Measurements from ENCODE around the gene RNU6-8.

Gene RNU6-8

DNA sequence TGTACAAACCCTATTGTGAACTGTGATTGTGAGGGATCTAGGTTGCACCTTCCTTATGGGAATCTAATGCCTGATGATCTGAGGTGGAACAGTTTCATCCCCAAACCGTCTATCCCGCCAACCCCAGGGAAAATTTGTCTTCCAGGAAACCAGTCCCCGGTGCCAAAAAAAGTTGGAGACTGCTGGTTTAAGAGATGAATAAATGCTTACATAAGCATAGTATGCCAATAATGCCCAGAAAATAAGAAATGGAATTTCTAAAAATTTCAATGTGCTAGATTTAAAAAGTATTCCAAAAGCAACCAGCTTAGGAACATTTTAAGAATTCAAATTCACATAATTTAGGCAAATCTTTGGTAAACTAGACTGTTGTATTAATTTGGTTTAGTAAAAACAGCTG is 5.4 kb upstream of the RNU6-8 start:
- in situ Hi-C loops (cut with HindIII; ENCODE audit: low pct_ligation_motif_present, low pct_unique_long_range_greater_than_20kb, low sequenced_read_pairs), result no loop called here
- DNase-seq, result no peak

DNA sequence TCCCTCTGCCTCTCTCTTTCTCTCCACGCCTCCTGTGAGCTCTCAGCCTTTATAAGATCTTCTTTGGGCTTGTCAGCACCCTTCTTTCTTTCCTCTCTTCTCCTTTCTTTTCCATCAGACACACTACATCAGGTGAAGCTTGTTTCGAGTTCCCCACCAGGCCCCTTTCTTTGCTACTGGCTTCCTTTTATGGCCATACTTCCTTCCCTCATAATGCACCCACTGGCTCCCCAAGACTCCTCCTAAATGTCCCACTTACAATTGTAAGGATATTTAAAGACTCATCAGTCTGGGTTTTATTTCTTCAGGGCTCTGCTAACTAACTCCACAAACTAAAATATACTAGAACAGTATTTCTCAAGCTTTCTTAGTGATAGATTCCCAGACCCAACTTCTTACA is 3.5 kb upstream of the RNU6-8 start:
- DNase-seq, result no peak
- in situ Hi-C loops (cut with HindIII; ENCODE audit: low pct_ligation_motif_present, low pct_unique_long_range_greater_than_20kb, low sequenced_read_pairs), result no loop called here

DNA sequence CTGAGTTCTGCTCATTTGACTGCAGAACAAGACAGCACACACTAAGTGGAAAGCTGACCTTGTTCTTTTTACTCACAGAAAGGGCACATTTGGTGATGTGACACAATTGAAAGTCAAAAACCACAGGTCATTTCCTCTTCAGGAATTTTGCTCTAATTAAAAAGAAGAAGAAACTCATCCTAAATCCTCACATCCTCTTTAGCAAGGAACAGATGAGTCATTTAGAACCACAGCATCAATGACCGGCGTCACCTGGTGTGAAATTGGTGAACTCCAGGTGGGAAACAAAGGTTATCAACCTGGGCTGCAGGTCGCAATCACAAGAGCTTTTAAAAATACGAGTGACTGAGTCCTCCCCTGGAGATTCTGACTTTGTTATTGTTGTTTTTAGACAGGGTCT is 2.9 kb upstream of the RNU6-8 start:
- in situ Hi-C loops (cut with HindIII; ENCODE audit: low pct_ligation_motif_present, low pct_unique_long_range_greater_than_20kb, low sequenced_read_pairs), result no loop called here
- no peak for DNase-seq

DNA sequence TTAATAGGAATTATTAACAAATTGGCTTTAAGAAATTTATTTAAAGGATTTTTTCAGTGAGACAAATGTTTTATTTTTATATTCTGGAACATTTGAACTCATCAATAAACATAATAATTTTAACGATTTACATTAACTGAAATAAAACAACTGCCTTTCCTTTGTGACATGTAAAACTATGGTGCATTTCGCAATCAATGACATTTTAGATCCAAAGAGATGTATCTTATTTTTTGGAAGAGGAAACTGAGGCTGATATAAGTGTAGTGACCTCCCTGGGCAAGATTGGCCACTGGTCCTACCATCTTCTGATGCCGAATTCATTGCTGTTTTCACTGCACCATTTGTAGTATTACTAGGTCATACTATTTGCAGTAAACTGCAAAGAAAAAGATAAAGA is 2.5 kb upstream of the RNU6-8 start:
- in situ Hi-C loops (cut with HindIII; ENCODE audit: low pct_ligation_motif_present, low pct_unique_long_range_greater_than_20kb, low sequenced_read_pairs), result no loop called here
- DNase-seq, result no peak

DNA sequence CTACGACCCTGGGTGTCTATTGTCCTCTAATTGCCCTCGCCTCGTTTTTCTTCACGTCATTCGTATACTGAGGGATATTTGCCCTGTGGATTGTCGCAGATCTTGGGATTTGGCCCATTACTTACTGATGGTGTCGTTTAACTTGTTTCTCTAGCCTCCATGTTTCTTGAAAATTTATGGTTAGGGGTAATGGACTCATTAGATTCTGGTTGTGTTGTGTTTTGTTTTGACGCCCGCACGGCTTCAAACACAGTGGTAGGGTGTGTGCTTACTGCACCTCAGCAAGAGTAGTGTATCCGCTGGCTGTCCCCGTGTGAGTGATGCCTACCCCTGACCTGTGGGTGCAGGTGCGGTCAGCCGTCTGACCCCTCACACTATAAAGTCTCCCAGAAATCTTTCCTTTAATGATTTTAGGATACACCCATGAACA is 874 bp upstream of the RNU6-8 start:
- DNase-seq, result peak; percentile 4
- in situ Hi-C loops (cut with HindIII; ENCODE audit: low pct_ligation_motif_present, low pct_unique_long_range_greater_than_20kb, low sequenced_read_pairs), result no loop called here

DNA sequence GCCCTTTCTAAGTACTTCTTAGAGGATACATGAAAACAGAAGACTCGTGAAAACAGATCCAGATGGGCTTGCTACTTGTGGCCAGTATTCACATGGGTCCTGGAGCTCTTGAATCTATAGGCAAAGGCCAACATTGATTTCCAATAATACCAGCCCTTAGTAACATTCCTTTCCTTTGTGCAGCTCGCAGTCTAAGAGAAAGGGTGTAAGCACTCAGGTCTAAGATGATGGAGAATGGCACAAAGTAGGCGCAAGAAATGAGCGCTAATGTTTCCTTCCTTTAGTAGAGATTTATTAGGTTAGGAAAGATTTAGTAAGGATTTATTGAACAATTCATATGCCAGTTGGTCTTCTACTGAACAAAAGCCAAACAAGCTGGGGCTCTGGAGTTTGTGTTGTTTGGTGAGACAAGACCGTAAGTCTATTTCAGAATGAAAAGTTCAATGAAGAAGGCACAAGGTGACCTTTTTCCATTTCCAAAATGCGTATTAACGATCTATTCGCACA is 525 bp downstream of the RNU6-8 start:
- peak; percentile 35 for DNase-seq
- in situ Hi-C loops (cut with HindIII; ENCODE audit: low pct_ligation_motif_present, low pct_unique_long_range_greater_than_20kb, low sequenced_read_pairs), result no loop called here

DNA sequence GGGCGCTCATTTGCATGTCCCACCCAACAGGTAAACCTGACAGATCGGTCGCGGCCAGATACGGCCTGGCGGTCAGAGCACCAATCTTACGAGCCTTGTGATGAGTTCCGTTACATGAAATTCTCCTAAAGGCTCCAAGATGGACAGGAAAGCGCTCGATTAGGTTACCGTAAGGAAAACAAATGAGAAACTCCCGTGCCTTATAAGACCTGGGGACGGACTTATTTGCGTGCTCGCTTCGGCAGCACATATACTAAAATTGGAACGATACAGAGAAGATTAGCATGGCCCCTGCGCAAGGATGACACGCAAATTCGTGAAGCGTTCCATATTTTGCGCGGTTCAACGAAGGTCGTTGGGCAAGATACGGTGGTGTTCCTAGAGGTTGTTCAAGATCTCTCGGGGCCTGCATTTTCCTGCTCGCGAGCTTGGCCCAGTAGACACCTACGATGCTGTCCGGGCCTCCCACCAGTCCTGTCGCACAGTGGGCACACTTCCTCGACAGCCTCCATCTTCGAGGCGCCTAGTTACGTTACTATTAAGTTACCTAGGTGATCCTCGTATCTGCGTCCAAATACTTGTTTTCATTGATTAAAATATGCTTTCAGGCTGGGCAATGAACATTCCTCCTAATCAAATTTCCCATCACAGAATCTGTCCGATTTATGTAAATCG is 1.1 kb downstream of the RNU6-8 start, which contains the start of gene RNU6-7:
RNU6-7 (plus strand) TSS at position 230 of the 675 bp plus-strand sequence.
- DNase-seq, result no peak
- in situ Hi-C loops (cut with HindIII; ENCODE audit: low pct_ligation_motif_present, low pct_unique_long_range_greater_than_20kb, low sequenced_read_pairs), result no loop called here

DNA sequence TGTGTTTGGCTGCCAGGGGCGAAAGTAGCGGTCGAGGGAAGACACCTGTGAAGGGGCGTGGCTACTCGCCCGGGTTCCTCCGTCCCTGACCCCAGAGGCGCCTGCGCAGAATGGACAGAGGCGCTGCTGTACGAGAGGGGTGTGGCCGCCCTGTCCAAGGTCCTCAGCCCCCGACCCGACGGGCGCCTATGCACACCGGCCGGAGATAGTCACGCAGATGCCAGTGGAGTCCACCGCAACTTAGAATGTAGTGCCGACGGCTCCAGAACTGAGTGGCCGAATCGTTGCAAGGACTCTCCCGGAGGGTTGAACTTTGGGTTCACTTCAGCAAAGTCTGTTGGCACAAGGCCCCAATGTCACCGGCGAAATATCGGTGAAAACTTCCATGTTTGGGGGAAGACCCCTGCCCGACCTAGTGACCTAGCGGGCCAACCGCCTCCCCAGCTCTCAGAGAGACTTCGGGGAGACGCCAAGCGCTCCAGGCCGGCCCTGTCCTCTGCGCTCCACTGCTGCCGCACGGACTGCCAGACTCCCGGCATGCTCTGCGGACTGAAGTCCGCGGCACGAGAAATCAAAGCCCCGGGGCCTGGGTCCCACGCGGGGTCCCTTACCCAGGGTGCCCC is 1.8 kb downstream of the RNU6-8 start:
- in situ Hi-C loops (cut with HindIII; ENCODE audit: low pct_ligation_motif_present, low pct_unique_long_range_greater_than_20kb, low sequenced_read_pairs), result no loop called here
- peak; percentile 84 for DNase-seq

DNA sequence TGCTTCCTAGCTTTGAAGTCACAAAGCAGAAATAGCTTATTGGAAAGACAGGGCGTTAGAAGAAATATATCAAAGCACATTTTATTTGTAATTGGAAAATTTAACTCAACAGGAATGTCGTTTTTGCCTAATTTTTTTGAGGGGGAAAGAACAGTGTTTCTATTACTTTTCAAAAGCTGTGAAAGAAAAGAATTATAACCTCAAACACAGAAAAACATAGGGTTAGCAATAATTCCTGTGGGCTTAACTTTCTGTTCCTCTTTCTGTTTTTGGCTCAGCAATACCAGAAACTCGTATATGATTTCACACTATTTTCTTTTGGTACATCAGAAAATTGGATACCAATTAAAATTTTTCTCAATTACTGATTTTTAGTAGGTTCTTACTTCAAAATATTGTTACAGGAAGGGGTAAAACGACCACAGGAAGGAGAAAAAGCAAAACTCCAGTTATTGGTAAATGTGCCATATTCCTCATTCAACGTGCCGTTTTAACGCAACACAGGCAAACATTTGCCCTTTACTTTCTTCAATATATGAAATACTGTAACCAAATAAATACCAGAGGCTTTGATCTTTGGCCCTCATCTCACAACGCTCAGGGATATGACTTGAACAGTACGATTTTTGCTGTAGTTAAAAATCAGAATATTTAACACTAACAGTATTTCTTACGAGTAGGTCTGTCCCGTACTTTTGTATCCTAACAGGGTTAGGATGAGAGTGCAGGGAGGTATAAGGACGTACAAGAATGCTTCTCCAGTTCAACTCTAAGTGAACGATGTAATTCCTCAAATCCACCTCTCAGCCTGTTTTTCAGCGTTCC is 2.5 kb downstream of the RNU6-8 start:
- no peak for DNase-seq
- in situ Hi-C loops (cut with HindIII; ENCODE audit: low pct_ligation_motif_present, low pct_unique_long_range_greater_than_20kb, low sequenced_read_pairs), result no loop called here

DNA sequence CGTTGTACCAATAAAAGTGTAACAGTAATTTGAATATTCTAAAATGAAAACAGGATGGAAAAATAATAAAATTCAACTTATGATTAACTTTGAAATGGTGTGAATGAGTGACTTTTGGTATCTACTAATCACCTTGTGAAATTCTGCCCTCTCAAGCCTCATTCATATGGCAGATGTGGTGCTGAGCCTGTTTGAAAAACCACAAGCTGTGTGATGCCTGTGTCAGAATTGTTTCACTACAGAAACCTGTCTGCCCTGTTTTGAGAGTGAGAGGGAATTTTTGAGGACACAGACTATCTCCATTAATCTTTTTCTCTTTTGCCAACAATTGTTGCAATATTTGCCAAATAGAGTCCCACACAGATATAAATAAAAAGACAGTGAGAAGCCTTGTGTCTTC is 5.2 kb downstream of the RNU6-8 start:
- DNase-seq, result no peak
- in situ Hi-C loops (cut with HindIII; ENCODE audit: low pct_ligation_motif_present, low pct_unique_long_range_greater_than_20kb, low sequenced_read_pairs), result no loop called here

DNA sequence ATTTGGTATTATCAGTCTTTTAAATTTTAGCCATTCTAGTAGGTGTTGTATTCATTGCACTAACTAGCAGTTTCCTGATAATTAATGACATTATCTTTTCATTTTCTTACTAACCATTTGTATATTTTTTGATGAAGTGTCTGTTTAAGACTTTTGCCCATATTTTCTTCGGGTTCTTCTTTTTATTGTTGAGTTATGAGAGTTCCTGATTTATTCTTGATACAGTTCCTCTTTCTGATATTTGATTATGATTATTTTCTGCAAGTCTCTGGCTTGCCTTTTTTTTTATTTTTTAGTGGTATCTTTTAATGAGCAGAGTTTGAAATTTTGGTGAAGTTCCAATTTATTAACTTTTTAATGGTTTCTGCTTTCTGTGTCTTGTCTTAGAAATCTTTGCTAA is 7.4 kb downstream of the RNU6-8 start:
- no peak for DNase-seq
- in situ Hi-C loops (cut with HindIII; ENCODE audit: low pct_ligation_motif_present, low pct_unique_long_range_greater_than_20kb, low sequenced_read_pairs), result no loop called here

DNA sequence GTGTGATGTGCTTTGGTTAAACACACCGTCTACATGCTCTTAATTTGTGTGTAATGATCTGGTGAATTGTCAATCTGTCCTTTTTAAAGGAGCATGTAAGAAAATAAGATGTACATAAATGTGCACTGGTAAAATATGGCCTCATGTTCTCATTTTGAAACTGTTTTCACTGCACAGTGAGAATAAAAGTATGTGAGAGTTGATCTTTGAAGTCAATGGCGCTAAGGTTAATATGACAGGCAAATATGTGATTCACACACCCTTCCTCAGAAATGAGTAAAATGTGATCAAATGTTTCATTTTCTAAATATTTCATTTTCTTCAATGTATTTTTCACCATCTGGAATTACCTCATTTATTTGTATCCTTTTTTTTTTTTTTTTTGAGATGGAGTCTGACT is 9.5 kb downstream of the RNU6-8 start:
- DNase-seq, result no peak
- in situ Hi-C loops (cut with HindIII; ENCODE audit: low pct_ligation_motif_present, low pct_unique_long_range_greater_than_20kb, low sequenced_read_pairs), result no loop called here

DNA sequence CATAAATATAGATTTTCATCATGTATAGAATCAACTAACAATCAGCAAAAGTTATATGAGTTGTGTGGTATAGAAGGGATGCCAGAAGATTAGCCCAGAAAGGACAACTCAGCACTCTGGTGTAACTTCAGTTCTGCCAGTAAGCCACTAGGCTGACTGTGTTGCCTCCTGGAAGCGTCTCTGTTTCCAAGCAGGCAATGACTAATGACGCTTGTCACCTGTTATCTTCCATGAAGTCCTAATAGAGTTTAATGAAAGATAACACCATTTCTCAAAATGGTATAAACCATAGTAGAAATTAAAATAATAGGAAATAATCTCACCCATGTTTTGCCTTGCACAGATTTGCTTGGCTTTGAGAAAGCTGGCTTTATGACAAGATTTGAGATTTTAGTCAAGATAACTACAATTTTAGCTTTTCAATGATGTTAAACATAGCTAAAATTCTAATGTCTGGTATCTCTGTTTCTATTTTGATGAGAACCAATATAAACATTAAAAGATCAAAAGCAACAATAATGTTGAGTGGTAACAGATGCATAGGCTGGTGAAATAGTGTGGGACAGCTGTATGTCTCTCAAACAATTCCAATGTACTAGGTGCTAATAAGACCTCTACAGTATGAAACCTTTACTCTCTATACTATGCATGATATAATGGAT is 10.2 kb downstream of the RNU6-8 start:
- DNase-seq, result no peak
- in situ Hi-C loops (cut with HindIII; ENCODE audit: low pct_ligation_motif_present, low pct_unique_long_range_greater_than_20kb, low sequenced_read_pairs), result no loop called here

DNA sequence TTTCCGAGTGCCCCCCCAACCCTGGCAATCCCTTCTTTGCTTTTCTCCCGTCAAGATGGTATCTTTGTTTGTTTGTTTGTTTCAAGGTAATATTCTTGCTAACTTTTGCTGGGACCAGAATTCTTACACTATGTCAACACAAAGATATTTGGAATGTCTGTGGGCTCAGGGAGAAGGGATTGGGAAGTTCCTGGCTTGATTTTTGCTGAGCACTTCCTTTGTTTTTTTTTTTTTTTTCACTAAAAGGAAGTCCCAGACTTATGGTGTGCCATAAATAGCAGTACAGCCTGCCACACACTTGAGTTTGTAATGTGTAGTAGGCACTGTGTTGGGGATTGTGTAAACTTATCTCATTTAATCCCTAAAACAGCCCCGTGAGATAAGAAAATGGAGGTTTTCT is 12.4 kb downstream of the RNU6-8 start:
- DNase-seq, result no peak
- in situ Hi-C loops (cut with HindIII; ENCODE audit: low pct_ligation_motif_present, low pct_unique_long_range_greater_than_20kb, low sequenced_read_pairs), result no loop called here

DNA sequence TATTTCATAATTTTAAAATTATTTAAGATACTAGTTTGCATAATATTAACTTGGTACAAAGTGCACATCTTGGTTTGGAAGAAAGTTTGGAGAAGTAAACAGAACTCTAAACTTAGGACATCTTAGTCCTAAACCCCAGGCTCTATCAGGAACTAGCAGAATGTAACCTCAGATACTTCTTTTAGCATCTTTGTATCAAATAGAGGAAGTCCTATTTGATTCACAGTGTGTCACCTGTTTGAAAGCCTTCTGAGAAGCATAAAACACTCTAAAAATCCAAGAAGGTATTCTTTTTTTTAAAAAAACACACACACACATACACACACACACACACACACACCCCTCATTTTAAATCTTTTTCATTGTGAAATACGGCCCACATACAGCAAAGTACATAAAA is 13.3 kb downstream of the RNU6-8 start:
- in situ Hi-C loops (cut with HindIII; ENCODE audit: low pct_ligation_motif_present, low pct_unique_long_range_greater_than_20kb, low sequenced_read_pairs), result no loop called here
- no peak for DNase-seq

DNA sequence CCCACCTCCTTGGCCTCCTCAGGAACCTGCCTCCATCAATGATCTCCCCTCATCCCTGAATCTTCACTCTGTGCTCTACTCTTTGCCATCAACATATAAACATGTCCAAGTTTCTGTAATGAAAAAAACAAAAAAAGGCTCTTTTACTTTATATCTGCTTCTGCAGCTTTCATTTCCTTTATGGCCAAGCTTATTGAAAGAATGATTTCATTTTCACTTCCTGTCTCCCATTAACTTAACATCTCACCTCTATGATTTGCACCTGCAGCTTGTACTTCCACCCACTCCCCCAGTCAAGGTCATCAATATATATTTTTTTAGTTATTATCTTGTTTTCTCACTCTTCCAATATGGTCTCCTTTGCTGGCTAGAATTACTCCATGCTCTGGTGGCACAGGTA is 16.8 kb downstream of the RNU6-8 start:
- no peak for DNase-seq
- in situ Hi-C loops (cut with HindIII; ENCODE audit: low pct_ligation_motif_present, low pct_unique_long_range_greater_than_20kb, low sequenced_read_pairs), result no loop called here

DNA sequence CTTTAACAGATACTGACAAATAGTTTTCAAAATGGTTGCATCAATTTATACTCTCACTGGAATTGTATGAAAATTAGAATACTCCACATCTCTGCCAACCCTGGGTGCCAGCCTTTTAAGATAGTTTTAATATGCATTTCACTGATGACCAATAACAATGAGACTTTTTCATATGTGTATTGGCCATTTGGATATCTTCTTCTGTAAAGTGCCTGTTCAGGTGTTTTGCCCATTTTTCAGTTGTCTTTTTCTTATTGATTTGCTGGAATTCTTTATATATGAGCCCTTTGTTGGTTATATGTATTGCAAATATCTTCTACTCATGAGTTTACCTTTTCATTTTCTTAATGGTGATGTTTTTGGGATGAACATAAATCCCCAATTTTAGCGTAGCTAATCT is 18.0 kb downstream of the RNU6-8 start:
- DNase-seq, result no peak
- in situ Hi-C loops (cut with HindIII; ENCODE audit: low pct_ligation_motif_present, low pct_unique_long_range_greater_than_20kb, low sequenced_read_pairs), result no loop called here

DNA sequence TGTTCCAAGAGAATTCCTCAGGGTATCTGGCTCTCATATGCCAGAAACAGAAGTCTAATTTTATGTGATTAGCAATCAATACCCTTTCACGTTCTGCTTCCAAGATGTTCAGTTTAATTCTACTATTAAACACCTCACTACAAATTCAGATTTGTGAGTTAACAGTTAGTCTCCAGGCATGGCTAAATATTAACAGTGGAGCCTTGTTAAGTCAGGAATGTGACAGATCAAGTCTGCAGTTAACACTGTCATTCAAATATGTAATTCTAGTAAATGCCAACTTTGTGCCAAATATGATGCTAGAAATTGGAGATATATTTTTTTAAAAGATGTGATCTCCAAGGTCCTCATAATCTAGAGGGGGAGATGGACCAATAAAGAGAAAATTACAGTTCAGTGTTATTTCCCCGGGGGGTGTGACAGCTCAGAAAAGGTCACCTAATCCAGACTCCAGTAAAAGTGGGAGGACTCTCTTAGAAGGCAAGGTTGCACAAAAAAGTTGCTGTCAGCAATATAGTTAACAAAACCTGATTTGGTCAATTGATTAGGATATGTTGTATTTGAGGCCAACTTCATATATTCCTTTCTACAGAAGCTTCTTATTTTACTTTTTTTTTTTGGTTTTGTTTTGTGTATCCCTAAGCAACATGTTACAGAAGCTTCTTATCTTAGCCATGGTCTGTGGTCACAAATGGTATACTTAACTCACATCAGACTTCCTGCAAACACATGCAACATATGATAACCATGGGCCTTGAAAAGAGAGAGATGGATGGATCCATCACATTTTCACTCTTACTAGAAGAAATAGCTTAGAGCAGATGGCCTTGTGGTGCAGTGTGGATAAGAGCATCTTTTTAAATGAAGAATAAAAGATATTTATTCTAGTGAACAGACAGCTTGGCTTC is 19.7 kb downstream of the RNU6-8 start:
- no peak for DNase-seq
- in situ Hi-C loops (cut with HindIII; ENCODE audit: low pct_ligation_motif_present, low pct_unique_long_range_greater_than_20kb, low sequenced_read_pairs), result no loop called here

Measured in ACHN (cell line).